Trophoblast cell (in vitro differentiated cells and primary cell): ENCODE measurements around the gene DEDD2.

Source experiments
- DNase-seq, 2 donors: peaks; one replicate each; pipeline ENCODE4 v3.0.0-alpha.2; 2016
- H2AFZ ChIP-seq: 2 replicates; pipeline ENCODE4 v1.6.1; 2013; ENCODE audit warnings: low read length, moderate library complexity, mild to moderate bottlenecking; ENCODE audit not compliant: insufficient read depth, poor library complexity
- H2AK5ac ChIP-seq: 2 replicates; pipeline ENCODE4 v1.6.1; 2013; ENCODE audit warnings: mild to moderate bottlenecking, low read length
- H2BK120ac ChIP-seq: 2 replicates; pipeline ENCODE4 v1.6.1; 2013; ENCODE audit warnings: low read length, mild to moderate bottlenecking, moderate library complexity; ENCODE audit not compliant: insufficient read depth, poor library complexity
- H2BK12ac ChIP-seq: 2 replicates; pipeline ENCODE4 v1.6.1; 2013; ENCODE audit warnings: mild to moderate bottlenecking, low read length, moderate library complexity
- H2BK5ac ChIP-seq: 2 replicates; pipeline ENCODE4 v1.6.1; 2013; ENCODE audit warnings: low read length, low read depth, moderate library complexity, mild to moderate bottlenecking; ENCODE audit not compliant: poor library complexity
- H3K14ac ChIP-seq: 2 replicates; pipeline ENCODE4 v1.6.1; 2013; ENCODE audit warnings: mild to moderate bottlenecking, low read length
- H3K18ac ChIP-seq: 2 replicates; pipeline ENCODE4 v1.6.1; 2013; ENCODE audit warnings: mild to moderate bottlenecking, low read length
- H3K23ac ChIP-seq: 2 replicates; pipeline ENCODE4 v1.6.1; 2013; ENCODE audit warnings: low read length
- H3K27ac ChIP-seq: 2 replicates; pipeline ENCODE4 v1.5.1; 2013; ENCODE audit warnings: low read depth, mild to moderate bottlenecking, inconsistent platforms, low read length, moderate library complexity
- H3K27me3 ChIP-seq: 2 replicates; pipeline ENCODE4 v1.6.1; 2013; ENCODE audit warnings: inconsistent platforms, mild to moderate bottlenecking, low read length, moderate library complexity; ENCODE audit not compliant: insufficient read depth
- H3K36me3 ChIP-seq, 2 experiments: 1 replicate in 1 of 2; 2 replicates in 1 of 2; pipeline ENCODE4 v1.6.1; 2013; ENCODE audit warnings: low read length in 2 of 2, mild to moderate bottlenecking in 2 of 2, moderate library complexity in 1 of 2; ENCODE audit not compliant: insufficient read depth in 2 of 2, control insufficient read depth in 1 of 2
- H3K4ac ChIP-seq: 2 replicates; pipeline ENCODE4 v1.6.1; 2013; ENCODE audit warnings: low read depth, mild to moderate bottlenecking, low read length, moderate library complexity
- H3K4me1 ChIP-seq, 2 experiments: 1 replicate in 1 of 2; 2 replicates in 1 of 2; pipeline ENCODE4 v1.6.1; 2013; ENCODE audit warnings: low read length in 2 of 2, mild to moderate bottlenecking in 2 of 2, moderate library complexity in 1 of 2; ENCODE audit not compliant: insufficient read depth in 2 of 2, control insufficient read depth in 1 of 2
- H3K4me2 ChIP-seq: 2 replicates; pipeline ENCODE4 v1.6.1; 2013; ENCODE audit warnings: inconsistent platforms, mild to moderate bottlenecking, low read length, moderate library complexity
- H3K4me3 ChIP-seq: 2 replicates; pipeline ENCODE4 v1.5.1; 2013; ENCODE audit warnings: mild to moderate bottlenecking, low read depth, low read length, inconsistent platforms
- H3K79me1 ChIP-seq: one replicate; pipeline ENCODE4 v1.6.1; 2013; ENCODE audit warnings: low read length
- H3K79me2 ChIP-seq: 2 replicates; pipeline ENCODE4 v1.6.1; 2013; ENCODE audit warnings: low read length, mild to moderate bottlenecking; ENCODE audit not compliant: control insufficient read depth, insufficient read depth, poor library complexity
- H3K9ac ChIP-seq: 2 replicates; pipeline ENCODE4 v1.6.1; 2013; ENCODE audit warnings: mild to moderate bottlenecking, low read length
- H3K9me3 ChIP-seq: 2 replicates; pipeline ENCODE4 v1.6.1; 2013; ENCODE audit warnings: low read depth, mild to moderate bottlenecking, control low read depth, inconsistent platforms, low read length; ENCODE audit not compliant: insufficient read depth
- H4K12ac ChIP-seq: 2 replicates; pipeline ENCODE4 v1.6.1; 2013; ENCODE audit warnings: low read depth, mild to moderate bottlenecking, low read length, moderate library complexity
- H4K8ac ChIP-seq: 2 replicates; pipeline ENCODE4 v1.6.1; 2013; ENCODE audit warnings: low read depth, mild to moderate bottlenecking, low read length, moderate library complexity
- H4K91ac ChIP-seq: one replicate; pipeline ENCODE4 v1.6.1; 2013; ENCODE audit warnings: low read depth, mild to moderate bottlenecking, low read length, moderate library complexity
- WGBS: extraction: QIAGEN DNeasy Blood & Tissue Kit; methylation state at CpG from one replicate; pipeline ENCODE4 v1.1.7; 2013; ENCODE audit warnings: missing lambda C conversion rate; ENCODE audit not compliant: insufficient read length, insufficient coverage; ENCODE audit errors: extremely low coverage; 5-methylcytosine and 5-hydroxymethylcytosine counted together

DEDD2 gene

DNA sequence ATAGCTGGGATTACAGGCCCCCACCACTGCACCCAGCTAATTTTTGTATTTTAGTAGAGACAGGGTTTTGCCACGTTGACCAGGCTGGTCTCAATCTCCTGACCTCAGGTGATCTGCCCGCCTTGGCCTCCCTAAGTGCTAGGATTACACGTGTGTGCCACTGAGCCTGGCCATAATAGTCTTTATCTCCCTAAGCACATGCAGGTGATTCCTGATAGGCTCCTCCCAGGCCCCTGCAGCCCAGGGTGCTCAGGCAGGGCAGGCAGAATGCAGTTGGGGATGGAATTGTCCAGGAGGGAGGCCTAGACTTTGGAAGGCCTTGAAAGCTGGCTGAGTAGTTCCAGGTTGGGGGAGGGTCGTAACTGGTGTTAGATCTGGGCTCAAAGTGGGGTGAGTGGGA lies 11.2 kb upstream of the DEDD2 start:
- H3K9me3 ChIP-seq: no peaks in the 10 kb centered on the region
- no peak overlapping the region for H3K9ac ChIP-seq
- H4K91ac ChIP-seq: no peak overlapping the region
- no peaks in the 10 kb centered on the region for H3K4me1 ChIP-seq
- no peak overlapping the region for H2AFZ ChIP-seq
- H3K14ac ChIP-seq: no peak overlapping the region
- DNase-seq: no peak
- no peak overlapping the region for H3K4ac ChIP-seq
- H3K4me2 ChIP-seq: no peak overlapping the region
- H2AK5ac ChIP-seq: no peak overlapping the region
- H4K8ac ChIP-seq: no peak overlapping the region
- H3K18ac ChIP-seq: no peak overlapping the region
- WGBS: no CpG with 5 or more reads among the region's 4 CpGs
- H3K27me3 ChIP-seq: no peaks in the 10 kb centered on the region
- no peak overlapping the region for H3K23ac ChIP-seq
- no peak overlapping the region for H2BK120ac ChIP-seq
- no peak overlapping the region for H3K27ac ChIP-seq
- H3K79me2 ChIP-seq: no peaks in the 10 kb centered on the region
- no peak overlapping the region for H4K12ac ChIP-seq
- no peak overlapping the region for H2BK5ac ChIP-seq
- H2BK12ac ChIP-seq: no peak overlapping the region
- no peak overlapping the region for H3K4me3 ChIP-seq
- no peaks in the 10 kb centered on the region for H3K79me1 ChIP-seq
- peaks cover 70 to 81% of the 10 kb centered on the region in 2 experiments for H3K36me3 ChIP-seq

DNA sequence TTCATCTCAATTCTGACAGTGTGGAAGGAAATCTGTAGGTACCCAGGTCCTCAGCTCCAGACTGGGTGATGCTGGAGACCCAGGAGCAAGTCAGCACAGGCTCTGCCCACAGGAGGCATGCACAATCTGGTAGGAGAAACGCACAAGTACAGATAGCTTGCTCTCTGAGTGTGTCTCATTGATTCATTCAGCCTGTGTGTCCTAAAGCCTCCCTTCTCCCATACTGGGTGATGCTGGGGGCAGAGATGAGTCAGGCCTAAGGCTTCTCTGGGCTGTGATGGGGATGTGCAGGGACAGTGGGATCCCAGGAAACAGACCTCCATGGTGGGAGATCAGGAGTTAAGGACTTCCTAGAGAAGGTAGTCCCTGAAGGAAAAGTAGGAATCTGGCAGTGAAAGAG lies 9.4 kb upstream of the DEDD2 start:
- no peak overlapping the region for H2BK120ac ChIP-seq
- no peaks in the 10 kb centered on the region for H3K4me1 ChIP-seq
- no peak for DNase-seq
- WGBS: no CpG with 5 or more reads among the region's 1 CpG
- H3K4me2 ChIP-seq: no peak overlapping the region
- no peaks in the 10 kb centered on the region for H3K79me1 ChIP-seq
- no peak overlapping the region for H4K8ac ChIP-seq
- H3K18ac ChIP-seq: no peak overlapping the region
- H3K23ac ChIP-seq: no peak overlapping the region
- no peak overlapping the region for H4K91ac ChIP-seq
- H3K9me3 ChIP-seq: no peaks in the 10 kb centered on the region
- H4K12ac ChIP-seq: no peak overlapping the region
- H3K4me3 ChIP-seq: no peak overlapping the region
- no peaks in the 10 kb centered on the region for H3K27me3 ChIP-seq
- no peak overlapping the region for H2AFZ ChIP-seq
- H3K36me3 ChIP-seq: peaks cover 54 to 69% of the 10 kb centered on the region in 2 experiments
- H3K14ac ChIP-seq: no peak overlapping the region
- H3K4ac ChIP-seq: no peak overlapping the region
- no peak overlapping the region for H2BK5ac ChIP-seq
- no peak overlapping the region for H2AK5ac ChIP-seq
- H3K27ac ChIP-seq: no peak overlapping the region
- H3K9ac ChIP-seq: no peak overlapping the region
- H3K79me2 ChIP-seq: no peaks in the 10 kb centered on the region
- no peak overlapping the region for H2BK12ac ChIP-seq

GRCh38 chr19:42225718-42226292 lies 8.3 kb upstream of the DEDD2 start:
- H3K27ac ChIP-seq: no peak overlapping the region
- no peaks in the 10 kb centered on the region for H3K9me3 ChIP-seq
- no peak overlapping the region for H3K4ac ChIP-seq
- H3K79me1 ChIP-seq: no peaks in the 10 kb centered on the region
- H4K12ac ChIP-seq: no peak overlapping the region
- H3K4me3 ChIP-seq: no peak overlapping the region
- no peaks in the 10 kb centered on the region for H3K27me3 ChIP-seq
- H3K36me3 ChIP-seq: peaks cover 53 to 58% of the 10 kb centered on the region in 2 experiments
- no peak overlapping the region for H4K91ac ChIP-seq
- H3K79me2 ChIP-seq: peaks cover 2% of the 10 kb centered on the region
- H3K4me1 ChIP-seq: peaks cover 4 to 6% of the 10 kb centered on the region in 2 experiments
- no peak overlapping the region for H3K14ac ChIP-seq
- no peak overlapping the region for H2BK120ac ChIP-seq
- H4K8ac ChIP-seq: no peak overlapping the region
- no peak overlapping the region for H3K9ac ChIP-seq
- no peak overlapping the region for H2BK5ac ChIP-seq
- H2BK12ac ChIP-seq: no peak overlapping the region
- no peak overlapping the region for H2AK5ac ChIP-seq
- H2AFZ ChIP-seq: no peak overlapping the region
- no peak for DNase-seq
- no CpG with 5 or more reads among the region's 33 CpGs for WGBS
- H3K23ac ChIP-seq: no peak overlapping the region
- H3K18ac ChIP-seq: no peak overlapping the region
- no peak overlapping the region for H3K4me2 ChIP-seq

- no peaks in the 10 kb centered on the region for H3K27me3 ChIP-seq
- no peak overlapping the region for H3K27ac ChIP-seq
- H3K9ac ChIP-seq: no peak overlapping the region
- H2BK12ac ChIP-seq: no peak overlapping the region
- H4K12ac ChIP-seq: no peak overlapping the region
- no peak for DNase-seq
- H3K4ac ChIP-seq: no peak overlapping the region
- peaks cover 8% of the 10 kb centered on the region for H3K79me2 ChIP-seq
- H4K91ac ChIP-seq: no peak overlapping the region
- no peak overlapping the region for H3K18ac ChIP-seq
- H3K4me3 ChIP-seq: no peak overlapping the region
- H2AFZ ChIP-seq: no peak overlapping the region
- peaks cover 4 to 6% of the 10 kb centered on the region in 2 experiments for H3K4me1 ChIP-seq
- no peak overlapping the region for H2AK5ac ChIP-seq
- H4K8ac ChIP-seq: no peak overlapping the region
- H3K14ac ChIP-seq: no peak overlapping the region
- H2BK120ac ChIP-seq: no peak overlapping the region
- H3K79me1 ChIP-seq: peaks cover 5% of the 10 kb centered on the region
- no peak overlapping the region for H3K23ac ChIP-seq
- 100% methylated on average over 2 of the region's 37 CpGs for WGBS
- H3K36me3 ChIP-seq: peaks cover 48 to 53% of the 10 kb centered on the region in 2 experiments
- H3K4me2 ChIP-seq: no peak overlapping the region
- H2BK5ac ChIP-seq: no peak overlapping the region
- no peaks in the 10 kb centered on the region for H3K9me3 ChIP-seq
Measured at GRCh38 chr19:42224940-42225717, 7.7 kb upstream of the DEDD2 start.
